CD14-positive monocyte (primary cell): ENCODE measurements around the gene LLGL2. TPM values are rescaled to one million over a fixed set of nuclear protein-coding genes. Genes with fewer than 3 reads are reported as not detected.
A peak's percentile ranks its signal among the peaks of the same experiment; 100 is the strongest.

Source experiments
- DNase-seq, 3 donors: peaks; one replicate each; pipeline ENCODE4 v3.0.0-alpha.2; 2011 to 2022
- H2AFZ ChIP-seq: 2 replicates; pipeline ENCODE4 v1.6.0; 2012; ENCODE audit warnings: mild to moderate bottlenecking, low read depth, low read length, inconsistent platforms; ENCODE audit not compliant: insufficient read depth, poor library complexity, severe bottlenecking
- H3K27ac ChIP-seq, 2 donors: 1 replicate in 1 of 2; 2 replicates in 1 of 2; pipeline ENCODE4 v1.5.1; 2012 to 2013; ENCODE audit warnings: low read length in 2 of 2, control low read depth in 1 of 2, inconsistent platforms in 1 of 2, low read depth in 1 of 2, mild to moderate bottlenecking in 1 of 2
- H3K27me3 ChIP-seq, 2 donors: one replicate each; pipeline versions ENCODE4 v1.6.0 to v1.6.1; 2011 to 2013; ENCODE audit warnings: low read length in 2 of 2; ENCODE audit not compliant: control insufficient read depth in 2 of 2, insufficient read depth in 2 of 2
- H3K36me3 ChIP-seq, 2 donors: replicated peaks in 1 of 2; 1 replicate in 1 of 2; 2 replicates in 1 of 2; pipeline versions ENCODE4 v1.5.1 to v1.6.1; 2012 to 2013; ENCODE audit warnings: low read length in 2 of 2, control low read depth in 1 of 2, inconsistent platforms in 1 of 2, mild to moderate bottlenecking in 1 of 2; ENCODE audit not compliant: insufficient read depth in 2 of 2, control insufficient read depth in 1 of 2
- H3K4me1 ChIP-seq, 2 donors: 1 replicate in 1 of 2; 2 replicates in 1 of 2; pipeline versions ENCODE4 v1.5.1 to v1.6.1; 2012 to 2013; ENCODE audit warnings: low read length in 2 of 2, control low read depth in 1 of 2, inconsistent platforms in 1 of 2, mild to moderate bottlenecking in 1 of 2, moderate library complexity in 1 of 2; ENCODE audit not compliant: insufficient read depth in 2 of 2, control insufficient read depth in 1 of 2
- H3K4me2 ChIP-seq: replicated peaks from 2 replicates; pipeline ENCODE3; 2012; ENCODE audit warnings: low read length, moderate library complexity, mild to moderate bottlenecking; ENCODE audit not compliant: poor library complexity, severe bottlenecking; ENCODE audit errors: extremely low read depth
- H3K4me3 ChIP-seq, 3 experiments: fragments of 200-600 bp in 1 of 3; sonication (generic) in 1 of 3; replicated peaks in 1 of 3; 1 replicate in 2 of 3; 2 replicates in 1 of 3; pipeline ENCODE4 v1.5.1; 2011 to 2013; ENCODE audit warnings: low read length in 3 of 3, mild to moderate bottlenecking in 3 of 3, control low read depth in 2 of 3, low read depth in 2 of 3, inconsistent platforms in 1 of 3, moderate library complexity in 1 of 3
- H3K79me2 ChIP-seq: 2 replicates; pipeline ENCODE4 v1.6.0; 2012; ENCODE audit warnings: mild to moderate bottlenecking, control low read depth, inconsistent platforms, low read length, moderate library complexity; ENCODE audit not compliant: insufficient read depth
- H3K9ac ChIP-seq: 2 replicates; pipeline ENCODE4 v1.6.0; 2017; ENCODE audit warnings: low read length, mild to moderate bottlenecking; ENCODE audit not compliant: insufficient read depth, poor library complexity, severe bottlenecking
- H3K9me3 ChIP-seq, 2 donors: replicated peaks in 1 of 2; 1 replicate in 1 of 2; 2 replicates in 1 of 2; pipeline versions ENCODE4 v1.5.1 to v1.6.1; 2012 to 2013; ENCODE audit warnings: low read length in 2 of 2, control low read depth in 1 of 2; ENCODE audit not compliant: control insufficient read depth in 1 of 2, insufficient read depth in 1 of 2
- H4K20me1 ChIP-seq: 2 replicates; pipeline ENCODE4 v1.6.0; 2012; ENCODE audit warnings: mild to moderate bottlenecking, low read length, control low read depth, moderate library complexity; ENCODE audit not compliant: insufficient read depth
- H3K27ac Mint-ChIP-seq, 7 donors: one replicate each; pipeline ENCODE4 v1.8.0; 2020; ENCODE audit warnings: mild to moderate bottlenecking in 7 of 7, mixed read lengths in 7 of 7, moderate library complexity in 6 of 7, inconsistent platforms in 2 of 7
- H3K27me3 Mint-ChIP-seq, 3 donors: one replicate each; pipeline ENCODE4 v1.8.0; 2021 to 2022; ENCODE audit warnings: low read depth in 3 of 3, mild to moderate bottlenecking in 3 of 3, mixed read lengths in 3 of 3, moderate library complexity in 3 of 3, inconsistent platforms in 1 of 3
- H3K36me3 Mint-ChIP-seq, 2 donors: one replicate each; pipeline ENCODE4 v1.8.0; 2020; ENCODE audit warnings: mixed read lengths in 2 of 2, inconsistent platforms in 1 of 2, mild to moderate bottlenecking in 1 of 2
- H3K4me1 Mint-ChIP-seq: one replicate; pipeline ENCODE4 v1.8.0; 2020; ENCODE audit warnings: mild to moderate bottlenecking, mixed read lengths
- H3K4me3 Mint-ChIP-seq, 2 donors: one replicate each; pipeline ENCODE4 v1.8.0; 2020; ENCODE audit warnings: mild to moderate bottlenecking in 2 of 2, mixed read lengths in 2 of 2, moderate library complexity in 1 of 2
- H3K9me3 Mint-ChIP-seq, 7 donors: one replicate each; pipeline ENCODE4 v1.8.0; 2020 to 2022; ENCODE audit warnings: mixed read lengths in 7 of 7, mild to moderate bottlenecking in 6 of 7, moderate library complexity in 6 of 7, inconsistent platforms in 2 of 7
- CTCF ChIP-seq: fragments of 200-600 bp; IDR thresholded peaks from one replicate; pipeline ENCODE4 v1.8.0; 2022; ENCODE audit warnings: antibody characterized with exemption, mild to moderate bottlenecking
- WGBS: methylation state at CpG from one replicate; pipeline ENCODE4 v1.1.5; 2013; ENCODE audit warnings: missing lambda C conversion rate; ENCODE audit not compliant: insufficient coverage; 5-methylcytosine and 5-hydroxymethylcytosine counted together
- intact Hi-C, 2 donors: fragments of 100-400 bp; cut with micrococcal nuclease; formaldehyde crosslinking; loops; one replicate each; pipeline versions ENCODE4 v1.15.0 to v1.15.1; 2023
- polyA plus RNA-seq, 3 donors: library from polyadenylated mRNA; depleted of rRNA in 1 of 3; unstranded in 2 of 3; stranded (reverse) in 1 of 3; fragments of 300-500 nt in 2 of 3; fragments of >200 nt in 1 of 3; fragmentation: Illumina TruSeq in 2 of 3; gene quantifications; 1 replicate in 2 of 3; 2 replicates in 1 of 3; pipeline ENCODE4 v1.2.3, GENCODE V29; 2012 to 2021

The LLGL2 gene
- polyA plus RNA-seq, 3 donors: 4.8 to 7.5 (median 5.5) TPM

DNA sequence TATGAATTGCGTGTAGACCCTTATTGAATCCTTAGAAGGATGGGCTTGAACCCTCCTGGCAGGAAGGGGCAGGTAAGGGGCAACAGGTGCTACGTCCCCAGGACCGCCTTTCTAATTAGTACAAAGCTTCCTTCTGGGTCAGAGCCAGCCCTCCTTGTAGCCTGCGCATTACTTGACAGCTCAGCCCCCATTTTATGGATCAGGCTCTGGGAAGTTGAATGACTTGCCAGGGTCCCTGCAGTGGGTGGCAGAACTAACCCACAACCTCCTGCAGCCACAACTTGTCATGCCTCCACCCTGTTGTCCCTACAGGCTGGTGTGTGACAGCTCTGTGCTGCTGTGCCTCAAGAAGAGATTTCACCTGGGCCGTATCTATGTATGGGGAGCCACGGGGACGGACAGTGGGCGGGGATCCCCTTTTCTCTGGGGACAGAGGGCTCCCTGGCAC, 64.8 kb downstream of the LLGL2 start:
- H3K27me3 Mint-ChIP-seq: peaks cover 0 to 2% (median 0%) of the 10 kb centered on the region in 3 donors
- Histone ChIP-seq H2AFZ (no peak overlapping the region), H3K36me3 (peaks cover 14 to 39% of the 10 kb centered on the region in 2 donors), H3K9ac (no peak overlapping the region), H3K27ac (no peak overlapping the region), H3K4me1 (peaks cover 21 to 30% of the 10 kb centered on the region in 2 donors), H3K27me3 (no peaks in the 10 kb centered on the region), H4K20me1 (peaks cover 38% of the 10 kb centered on the region), H3K9me3 (no peaks in the 10 kb centered on the region), H3K4me3 (peak overlapping the region in 1 of 3 experiments; percentile 88), H3K4me2 (peak overlapping the region; percentile 95), H3K79me2 (peaks cover 31% of the 10 kb centered on the region)
- intact Hi-C loops: no loop called here
- no peaks in the 10 kb centered on the region for H3K9me3 Mint-ChIP-seq
- peak overlapping the region in 2 of 7 donors; percentile 10 to 12 for H3K27ac Mint-ChIP-seq
- no peak for DNase-seq
- peak overlapping the region in 1 of 2 donors; percentile 34 for H3K4me3 Mint-ChIP-seq
- peaks cover 16% of the 10 kb centered on the region for H3K4me1 Mint-ChIP-seq
- WGBS: 94% methylated on average over 6 of the region's 8 CpGs
- peaks cover 3 to 30% of the 10 kb centered on the region in 2 donors for H3K36me3 Mint-ChIP-seq
- no peak for TF ChIP-seq CTCF

DNA sequence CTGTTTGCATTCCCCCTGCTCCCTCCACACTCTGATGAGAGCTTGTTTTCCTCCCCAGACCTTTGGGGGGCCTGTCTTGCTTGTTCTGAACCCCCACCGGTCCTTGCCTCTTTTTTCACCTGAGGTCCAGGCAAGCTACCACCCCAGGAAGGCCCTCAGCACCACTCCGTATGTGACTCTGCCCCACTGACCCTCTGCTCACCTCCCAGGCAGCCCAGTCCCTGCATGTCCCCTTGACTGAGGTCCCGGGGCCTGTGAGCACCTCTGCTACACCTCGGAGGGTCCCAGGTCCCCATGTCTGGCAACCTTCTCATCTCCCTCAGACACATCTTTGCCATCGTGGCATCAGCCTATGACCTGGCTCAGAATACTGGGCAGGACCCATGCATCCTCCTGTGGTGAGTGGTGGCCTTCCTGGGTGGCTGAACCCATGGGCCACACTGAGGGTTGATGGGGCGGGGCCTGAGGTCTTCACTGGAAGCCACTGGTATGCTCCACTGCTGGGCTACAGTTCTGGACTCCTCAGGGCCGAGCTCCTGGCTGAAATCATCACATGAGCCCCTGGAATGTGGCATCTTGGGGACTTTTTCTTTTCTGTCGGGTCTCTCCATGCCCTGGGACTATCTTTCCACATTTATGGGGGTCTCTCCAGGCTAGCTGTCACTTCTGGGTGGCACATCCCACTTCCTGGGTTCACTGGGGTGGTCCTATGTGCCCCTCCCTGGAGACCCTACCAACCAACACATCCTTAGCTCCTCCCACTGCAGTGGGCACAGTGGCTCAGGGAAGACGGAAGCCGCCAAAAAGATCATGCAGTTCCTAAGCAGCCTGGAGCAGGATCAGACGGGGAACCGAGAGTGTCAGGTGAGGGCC, 65.6 kb downstream of the LLGL2 start:
- no peak overlapping the region for H3K4me2 ChIP-seq
- H3K27ac Mint-ChIP-seq: peak overlapping the region in 2 of 7 donors; percentile 18 to 62
- H3K79me2 ChIP-seq: peaks cover 31% of the 10 kb centered on the region
- H3K27me3 Mint-ChIP-seq: no peaks in the 10 kb centered on the region
- WGBS: 97% methylated on average over 11 of the region's 12 CpGs
- no peaks in the 10 kb centered on the region for H3K9me3 ChIP-seq
- no peak overlapping the region for H2AFZ ChIP-seq
- H3K36me3 Mint-ChIP-seq: peaks cover 3 to 30% of the 10 kb centered on the region in 2 donors
- peaks cover 16% of the 10 kb centered on the region for H3K4me1 Mint-ChIP-seq
- no peak for TF ChIP-seq CTCF
- H3K9ac ChIP-seq: no peak overlapping the region
- intact Hi-C loops: no loop called here
- peak overlapping the region in 1 of 2 donors; percentile 34 for H3K4me3 Mint-ChIP-seq
- peaks cover 45% of the 10 kb centered on the region for H4K20me1 ChIP-seq
- no peaks in the 10 kb centered on the region for H3K9me3 Mint-ChIP-seq
- H3K27ac ChIP-seq: no peak overlapping the region
- H3K27me3 ChIP-seq: no peaks in the 10 kb centered on the region
- H3K36me3 ChIP-seq: peaks cover 14 to 39% of the 10 kb centered on the region in 2 donors
- no peak overlapping the region for H3K4me3 ChIP-seq
- DNase-seq: no peak
- peaks cover 21 to 30% of the 10 kb centered on the region in 2 donors for H3K4me1 ChIP-seq
